Kidney (tissue), 14 donors: ENCODE measurements around the gene ATG16L2. TPM values are rescaled to one million over a fixed set of nuclear protein-coding genes. Genes with fewer than 3 reads are reported as not detected.

ENCODE experiments used
- DNase-seq, 5 donors: peaks; one replicate each; pipeline ENCODE4 v3.0.0-alpha.2; 2013 to 2020
- FAIRE-seq: peaks from 2 replicates; lab custom pipeline; 2012; peaks lifted over from hg19 to GRCh38; lab: Jason Lieb, UNC
- H3K27ac ChIP-seq, 2 donors: one replicate each; pipeline ENCODE4 v1.7.0; 2013; ENCODE audit warnings: low read depth in 2 of 2, low read length in 2 of 2, inconsistent platforms in 1 of 2
- H3K27me3 ChIP-seq: one replicate; pipeline ENCODE4 v1.7.1; 2013; ENCODE audit warnings: low read length, inconsistent platforms; ENCODE audit not compliant: control insufficient read depth, insufficient read depth
- H3K36me3 ChIP-seq, 3 donors: one replicate each; pipeline versions ENCODE4 v1.7.0 to v1.7.1; 2013; ENCODE audit warnings: low read length in 3 of 3, control low read depth in 1 of 3, inconsistent platforms in 1 of 3; ENCODE audit not compliant: insufficient read depth in 3 of 3, control insufficient read depth in 2 of 3
- H3K4me1 ChIP-seq, 3 donors: one replicate each; pipeline versions ENCODE4 v1.7.0 to v1.7.1; 2013; ENCODE audit warnings: low read length in 3 of 3, inconsistent platforms in 1 of 3, low read depth in 1 of 3; ENCODE audit not compliant: control insufficient read depth in 2 of 3, insufficient read depth in 2 of 3
- H3K4me3 ChIP-seq, 3 donors: one replicate each; pipeline versions ENCODE4 v1.7.0 to v1.8.1; 2013; ENCODE audit warnings: low read length in 3 of 3, control low read depth in 1 of 3, inconsistent platforms in 1 of 3
- H3K9ac ChIP-seq, 3 donors: one replicate each; pipeline versions ENCODE4 v1.7.0 to v1.7.1; 2013; ENCODE audit warnings: low read length in 3 of 3, control low read depth in 1 of 3, inconsistent platforms in 1 of 3
- H3K9me3 ChIP-seq, 3 donors: one replicate each; pipeline versions ENCODE4 v1.7.0 to v1.7.1; 2013; ENCODE audit warnings: low read length in 3 of 3, control low read depth in 1 of 3, inconsistent platforms in 1 of 3; ENCODE audit not compliant: control insufficient read depth in 2 of 3, insufficient read depth in 1 of 3
- CTCF ChIP-seq: IDR thresholded peaks from 3 replicates; pipeline ENCODE4 v1.5.1; 2012; ENCODE audit warnings: mild to moderate bottlenecking, moderate library complexity, borderline replicate concordance; ENCODE audit not compliant: insufficient read depth; ENCODE audit errors: extremely low read depth
- intact Hi-C: fragments of 100-400 bp; cut with DNase I; formaldehyde crosslinking; loops from one replicate; pipeline ENCODE4 v1.11.1; 2022
- polyA plus RNA-seq: library from polyadenylated mRNA; stranded (reverse); fragments of 350-450 nt; fragmentation: Illumina TruSeq; extraction: RNeasy Lipid Tissue Mini Kit (QIAGEN cat#74804); gene quantifications from one replicate; pipeline ENCODE4 v1.2.3, GENCODE V29; 2014; ENCODE audit warnings: low read depth, low replicate concordance; ENCODE audit not compliant: insufficient read depth
- total RNA-seq: library from RNA; stranded (reverse); fragmentation: NEBNext Ultra II Directional; extraction: Animal tissue kit (Norgen Biotek cat#: 25700); gene quantifications from one replicate; pipeline ENCODE4 v1.2.1, GENCODE V29; 2021
- donor health status: control.
- donor health status: control.
- donor health status: control.
- donor health status: control.
- donor health status: control.
- donor health status: DM: yes; HTN: yes; CAD: no.
- donor health status: Normal renal cell carcinoma (clear cell type).

Gene ATG16L2
- total and polyA plus RNA-seq, 2 donors from 2014 or later, result 16.1 to 38.6 TPM

- TF ChIP-seq CTCF, result no peak
- Histone ChIP-seq H3K4me3 (no peak overlapping the region), H3K9me3 (no peaks in the 10 kb centered on the region), H3K27me3 (no peaks in the 10 kb centered on the region), H3K27ac (no peak overlapping the region), H3K4me1 (peaks cover 0 to 12% (median 2%) of the 10 kb centered on the region in 3 donors), H3K9ac (no peak overlapping the region), H3K36me3 (no peaks in the 10 kb centered on the region)
- intact Hi-C loops, result no loop called here
- FAIRE-seq (no peak), DNase-seq (no peak)
Observed at GRCh38 chr11:72859126-72859525, 44.9 kb downstream of the ATG16L2 start.

DNA sequence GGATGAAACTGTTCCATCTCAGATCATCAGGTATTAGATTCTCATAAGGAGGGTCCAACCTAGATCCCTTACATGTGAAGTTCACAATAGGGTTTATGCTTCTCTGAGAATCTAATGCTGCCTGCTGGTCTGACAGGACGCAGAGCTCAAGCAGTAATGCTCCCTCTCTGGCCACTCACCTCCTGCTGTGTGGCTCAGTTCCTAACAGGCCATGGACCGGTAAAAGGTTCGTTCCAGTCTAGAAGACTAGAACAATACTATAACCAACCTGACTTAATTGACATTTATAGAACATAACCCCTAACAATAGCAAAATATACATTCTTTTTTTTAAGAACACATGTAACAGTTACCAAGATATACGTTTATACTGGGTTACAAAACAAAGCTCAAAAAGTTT is 45.8 kb downstream of the ATG16L2 start:
- H3K27me3 ChIP-seq, result no peaks in the 10 kb centered on the region
- no peaks in the 10 kb centered on the region for H3K36me3 ChIP-seq
- no peak for TF ChIP-seq CTCF
- DNase-seq (no peak), FAIRE-seq (no peak)
- intact Hi-C loops, result no loop called here
- H3K9ac ChIP-seq, result no peak overlapping the region
- no peak overlapping the region for H3K4me3 ChIP-seq
- H3K4me1 ChIP-seq, result peaks cover 0 to 12% (median 2%) of the 10 kb centered on the region in 3 donors
- H3K27ac ChIP-seq, result no peak overlapping the region
- no peaks in the 10 kb centered on the region for H3K9me3 ChIP-seq

DNA sequence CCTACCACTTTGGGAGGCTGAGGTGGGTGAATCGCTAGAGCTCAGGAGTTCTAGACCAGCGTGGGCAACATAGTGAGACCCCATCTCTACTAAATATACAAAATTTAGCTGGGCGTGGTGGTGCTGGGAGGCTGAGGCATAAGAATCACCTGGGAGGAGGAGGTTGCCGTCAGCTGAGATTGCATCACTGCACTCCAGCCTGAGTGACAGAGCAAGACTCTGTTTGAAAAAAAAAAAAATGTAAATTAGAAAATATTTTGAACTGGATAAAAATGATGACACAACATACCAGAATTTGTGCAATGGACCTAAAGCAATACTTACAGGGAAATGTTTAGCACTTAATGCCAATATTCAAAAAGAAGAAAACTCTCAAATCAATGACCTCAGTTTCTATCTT is 46.4 kb downstream of the ATG16L2 start:
- intact Hi-C loops, result no loop called here
- no peaks in the 10 kb centered on the region for H3K36me3 ChIP-seq
- FAIRE-seq, result no peak

More for the DNA sequence above, 46.4 kb downstream of the ATG16L2 start:
- no peak overlapping the region for H3K9ac ChIP-seq
- no peak for TF ChIP-seq CTCF
- DNase-seq, result no peak
- no peak overlapping the region for H3K4me3 ChIP-seq
- no peak overlapping the region for H3K27ac ChIP-seq
- no peaks in the 10 kb centered on the region for H3K27me3 ChIP-seq
- peaks cover 0 to 12% (median 2%) of the 10 kb centered on the region in 3 donors for H3K4me1 ChIP-seq
- no peaks in the 10 kb centered on the region for H3K9me3 ChIP-seq
